ENCODE results near the gene CD37. TPM values are rescaled to one million over a fixed set of nuclear protein-coding genes. Genes with fewer than 3 reads are reported as not detected.
"Not testable (repeated sequence)": the region's sequence is repeated elsewhere in the genome, so short reads cannot be mapped to it uniquely, and the experiment has no call there.

CD37 gene, protein sequence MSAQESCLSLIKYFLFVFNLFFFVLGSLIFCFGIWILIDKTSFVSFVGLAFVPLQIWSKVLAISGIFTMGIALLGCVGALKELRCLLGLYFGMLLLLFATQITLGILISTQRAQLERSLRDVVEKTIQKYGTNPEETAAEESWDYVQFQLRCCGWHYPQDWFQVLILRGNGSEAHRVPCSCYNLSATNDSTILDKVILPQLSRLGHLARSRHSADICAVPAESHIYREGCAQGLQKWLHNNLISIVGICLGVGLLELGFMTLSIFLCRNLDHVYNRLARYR
- not detected in 2 replicates for total RNA-seq
- long read RNA-seq: 0 reads

DNA sequence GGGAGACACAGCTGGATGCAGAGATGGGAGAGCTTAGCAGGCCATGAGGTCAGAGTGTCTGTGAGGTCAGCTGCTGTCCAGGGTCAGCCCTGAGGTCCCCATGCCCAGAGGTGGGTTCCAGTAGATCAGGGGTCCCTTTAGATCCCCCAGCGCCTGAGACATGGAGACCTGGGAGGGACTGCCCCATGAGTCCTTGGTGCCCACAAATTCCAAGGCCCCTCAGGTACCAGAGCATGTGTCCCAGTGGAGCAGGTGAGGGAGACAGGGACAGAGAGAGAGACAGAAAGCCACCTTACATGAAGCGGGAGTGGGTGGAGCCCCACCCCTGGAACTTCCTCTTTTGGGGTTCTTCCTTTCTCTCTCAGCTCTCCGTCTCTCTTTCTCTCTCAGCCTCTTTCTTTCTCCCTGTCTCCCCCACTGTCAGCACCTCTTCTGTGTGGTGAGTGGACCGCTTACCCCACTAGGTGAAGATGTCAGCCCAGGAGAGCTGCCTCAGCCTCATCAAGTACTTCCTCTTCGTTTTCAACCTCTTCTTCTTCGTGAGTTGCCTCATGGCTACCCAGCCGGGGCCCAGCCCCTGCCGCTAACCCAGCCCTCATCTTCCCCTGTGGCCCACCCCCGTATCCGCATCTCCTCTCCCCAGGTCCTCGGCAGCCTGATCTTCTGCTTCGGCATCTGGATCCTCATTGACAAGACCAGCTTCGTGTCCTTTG is at the start of gene CD37:
CD37 (plus strand) TSS at position 336 of the 713 bp plus-strand sequence; CDS start at position 471, 135 bp downstream.
- Mint-ChIP-seq H3K4me3 (ENCODE audit: unreplicated experiment) (no peak within 1 kb of the TSS), H3K9me3 (ENCODE audit: unreplicated experiment) (no peaks in the 10 kb centered on the region), H3K36me3 (ENCODE audit: unreplicated experiment) (peaks cover 14% of the 10 kb centered on the region), H3K27me3 (ENCODE audit: unreplicated experiment) (no peaks in the 10 kb centered on the region), H3K4me1 (ENCODE audit: unreplicated experiment) (peaks cover 5% of the 10 kb centered on the region), H3K27ac (ENCODE audit: unreplicated experiment) (peak within 1 kb of the TSS; percentile 34)
- no peak for DNase-seq (ENCODE audit: extremely low spot score, unreplicated experiment)
- TF ChIP-seq, protein P1, sequence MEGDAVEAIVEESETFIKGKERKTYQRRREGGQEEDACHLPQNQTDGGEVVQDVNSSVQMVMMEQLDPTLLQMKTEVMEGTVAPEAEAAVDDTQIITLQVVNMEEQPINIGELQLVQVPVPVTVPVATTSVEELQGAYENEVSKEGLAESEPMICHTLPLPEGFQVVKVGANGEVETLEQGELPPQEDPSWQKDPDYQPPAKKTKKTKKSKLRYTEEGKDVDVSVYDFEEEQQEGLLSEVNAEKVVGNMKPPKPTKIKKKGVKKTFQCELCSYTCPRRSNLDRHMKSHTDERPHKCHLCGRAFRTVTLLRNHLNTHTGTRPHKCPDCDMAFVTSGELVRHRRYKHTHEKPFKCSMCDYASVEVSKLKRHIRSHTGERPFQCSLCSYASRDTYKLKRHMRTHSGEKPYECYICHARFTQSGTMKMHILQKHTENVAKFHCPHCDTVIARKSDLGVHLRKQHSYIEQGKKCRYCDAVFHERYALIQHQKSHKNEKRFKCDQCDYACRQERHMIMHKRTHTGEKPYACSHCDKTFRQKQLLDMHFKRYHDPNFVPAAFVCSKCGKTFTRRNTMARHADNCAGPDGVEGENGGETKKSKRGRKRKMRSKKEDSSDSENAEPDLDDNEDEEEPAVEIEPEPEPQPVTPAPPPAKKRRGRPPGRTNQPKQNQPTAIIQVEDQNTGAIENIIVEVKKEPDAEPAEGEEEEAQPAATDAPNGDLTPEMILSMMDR (IDR thresholded peaks at IDR 0.05): no peak

DNA sequence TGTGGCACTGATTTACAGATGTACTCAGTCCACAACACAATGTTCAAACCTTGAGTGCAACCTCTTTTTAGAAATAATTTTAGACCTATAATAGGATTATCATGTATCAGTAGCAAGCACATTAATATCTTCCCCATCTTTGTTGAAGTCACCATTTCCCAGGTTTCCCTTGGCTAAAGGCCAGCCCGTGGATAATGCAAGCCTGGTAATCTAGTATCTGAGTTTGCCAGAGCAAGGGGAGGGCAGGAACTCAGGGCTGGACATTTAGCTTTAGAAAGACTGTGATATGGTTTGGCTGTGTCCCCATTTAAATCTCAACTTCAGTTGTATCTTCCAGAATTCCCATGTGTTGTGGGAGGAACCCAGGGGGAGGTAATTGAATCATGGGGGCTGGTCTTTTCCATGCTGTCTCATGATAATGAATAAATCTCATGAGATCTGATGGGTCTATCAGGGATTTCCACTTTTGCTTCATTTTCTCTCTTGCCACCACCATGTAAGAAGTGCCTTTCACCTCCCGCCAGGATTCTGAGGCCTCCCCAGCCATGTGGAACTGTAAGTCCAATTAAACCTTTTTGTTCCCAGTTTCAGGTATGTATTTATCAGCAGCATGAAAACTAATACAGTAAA is 48.0 kb upstream of the CD37 start:
- peaks cover 5% of the 10 kb centered on the region for H3K9me3 Mint-ChIP-seq (ENCODE audit: unreplicated experiment)
- H3K27ac Mint-ChIP-seq (ENCODE audit: unreplicated experiment): no peak overlapping the region
- TF ChIP-seq, protein P1 (IDR thresholded peaks at IDR 0.05): no peak
- peaks cover 2% of the 10 kb centered on the region for H3K27me3 Mint-ChIP-seq (ENCODE audit: unreplicated experiment)
- no peaks in the 10 kb centered on the region for H3K36me3 Mint-ChIP-seq (ENCODE audit: unreplicated experiment)
- no peak for DNase-seq (ENCODE audit: extremely low spot score, unreplicated experiment)
- H3K4me3 Mint-ChIP-seq (ENCODE audit: unreplicated experiment): no peak overlapping the region
- no peaks in the 10 kb centered on the region for H3K4me1 Mint-ChIP-seq (ENCODE audit: unreplicated experiment)

DNA sequence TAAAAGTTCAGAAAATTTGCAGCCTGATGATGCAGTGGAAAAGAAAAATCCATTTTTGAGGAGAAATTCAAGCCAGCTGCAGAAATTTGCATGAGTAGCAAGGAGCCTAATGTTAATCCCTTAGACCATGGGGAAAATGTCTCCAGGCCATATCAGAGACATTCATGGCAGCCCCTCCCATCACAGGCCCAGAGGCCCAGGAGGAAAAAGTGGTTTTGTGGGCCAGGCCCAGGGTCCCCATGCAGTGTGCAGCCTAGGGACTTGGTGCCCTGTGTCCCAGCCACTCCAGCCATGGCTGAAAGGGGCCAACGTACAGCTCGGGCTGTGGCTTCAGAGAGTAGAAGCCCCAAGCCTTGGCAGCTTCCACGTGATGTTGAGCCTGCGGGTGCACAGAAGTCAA is 47.0 kb upstream of the CD37 start:
- not testable (repeated sequence) for H3K4me3 Mint-ChIP-seq (ENCODE audit: unreplicated experiment); H3K27me3 Mint-ChIP-seq (ENCODE audit: unreplicated experiment); H3K4me1 Mint-ChIP-seq (ENCODE audit: unreplicated experiment); H3K9me3 Mint-ChIP-seq (ENCODE audit: unreplicated experiment); H3K27ac Mint-ChIP-seq (ENCODE audit: unreplicated experiment); H3K36me3 Mint-ChIP-seq (ENCODE audit: unreplicated experiment)
- peak; percentile 57 for DNase-seq (ENCODE audit: extremely low spot score, unreplicated experiment)

DNA sequence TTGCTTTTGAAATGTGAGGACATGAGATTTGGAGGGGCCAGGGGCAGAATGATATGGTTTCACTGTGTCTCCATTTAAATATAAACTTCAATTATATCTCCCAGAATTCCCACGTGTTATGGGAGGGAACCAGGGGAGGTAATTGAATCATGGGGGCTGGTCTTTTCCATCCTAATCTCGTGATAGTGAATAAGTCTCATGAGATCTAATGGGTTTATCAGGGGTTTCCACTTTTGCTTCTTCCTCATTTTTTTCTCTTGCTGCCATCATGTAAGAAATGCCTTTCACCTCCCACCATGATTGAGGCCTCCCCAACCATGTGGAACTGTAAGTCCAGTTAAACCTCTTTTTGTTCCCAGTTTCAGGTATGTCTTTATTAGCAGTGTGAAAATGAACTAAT is 45.9 kb upstream of the CD37 start:
- DNase-seq (ENCODE audit: extremely low spot score, unreplicated experiment); H3K36me3 Mint-ChIP-seq (ENCODE audit: unreplicated experiment); H3K27ac Mint-ChIP-seq (ENCODE audit: unreplicated experiment); H3K27me3 Mint-ChIP-seq (ENCODE audit: unreplicated experiment); H3K4me1 Mint-ChIP-seq (ENCODE audit: unreplicated experiment); H3K9me3 Mint-ChIP-seq (ENCODE audit: unreplicated experiment); H3K4me3 Mint-ChIP-seq (ENCODE audit: unreplicated experiment): not testable (repeated sequence)

DNA sequence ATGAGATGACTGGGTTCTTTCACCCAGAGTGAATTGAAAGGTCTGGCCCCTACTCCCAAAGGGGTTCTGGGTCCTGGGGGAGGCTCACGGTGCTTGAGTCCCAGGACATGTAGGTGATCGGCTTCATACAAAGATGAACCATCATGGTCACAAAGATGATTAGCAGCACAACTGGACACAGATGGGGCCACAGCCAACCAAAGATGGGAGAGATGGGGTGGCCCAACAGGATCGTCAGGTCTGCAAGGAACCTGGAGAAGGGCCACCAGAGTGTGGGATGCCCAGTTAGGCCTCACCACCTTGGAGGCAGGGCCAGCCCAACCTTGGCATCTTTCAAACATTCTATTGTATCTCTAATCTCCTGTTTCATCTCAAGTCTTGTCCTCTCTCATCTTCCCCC is 44.7 kb upstream of the CD37 start:
- Mint-ChIP-seq H3K4me1 (ENCODE audit: unreplicated experiment) (no peaks in the 10 kb centered on the region), H3K36me3 (ENCODE audit: unreplicated experiment) (peaks cover 3% of the 10 kb centered on the region), H3K9me3 (ENCODE audit: unreplicated experiment) (peaks cover 5% of the 10 kb centered on the region), H3K27me3 (ENCODE audit: unreplicated experiment) (peaks cover 2% of the 10 kb centered on the region), H3K4me3 (ENCODE audit: unreplicated experiment) (no peak overlapping the region), H3K27ac (ENCODE audit: unreplicated experiment) (no peak overlapping the region)
- TF ChIP-seq, protein P1 (IDR thresholded peaks at IDR 0.05): no peak
- DNase-seq (ENCODE audit: extremely low spot score, unreplicated experiment): peak; percentile 62

DNA sequence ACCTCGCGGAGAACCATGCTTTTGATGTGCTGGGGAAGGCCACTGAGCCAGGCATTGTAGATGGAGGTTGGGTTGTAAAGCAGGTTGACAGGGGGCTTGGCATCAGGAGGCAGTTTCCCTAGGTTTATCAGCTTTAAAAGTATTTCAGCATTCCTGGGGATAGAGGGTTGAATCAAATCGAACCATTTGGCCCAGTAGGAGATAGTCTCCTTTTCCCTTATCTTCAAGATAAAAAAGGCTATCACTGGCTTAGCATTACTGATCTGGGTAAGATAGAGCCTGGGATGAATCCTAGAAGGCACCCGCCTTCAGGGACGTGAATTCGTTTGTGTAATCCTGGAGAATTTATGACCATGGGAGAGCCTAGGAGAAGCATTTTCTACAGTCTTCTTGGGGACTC is 40.8 kb upstream of the CD37 start:
- no peaks in the 10 kb centered on the region for H3K9me3 Mint-ChIP-seq (ENCODE audit: unreplicated experiment)
- peaks cover 3% of the 10 kb centered on the region for H3K36me3 Mint-ChIP-seq (ENCODE audit: unreplicated experiment)
- TF ChIP-seq, protein P1 (IDR thresholded peaks at IDR 0.05): no peak
- no peaks in the 10 kb centered on the region for H3K27me3 Mint-ChIP-seq (ENCODE audit: unreplicated experiment)
- H3K4me3 Mint-ChIP-seq (ENCODE audit: unreplicated experiment): no peak overlapping the region
- H3K4me1 Mint-ChIP-seq (ENCODE audit: unreplicated experiment): peaks cover 8% of the 10 kb centered on the region
- DNase-seq (ENCODE audit: extremely low spot score, unreplicated experiment): peak; percentile 21
- H3K27ac Mint-ChIP-seq (ENCODE audit: unreplicated experiment): no peak overlapping the region

All from osteocyte (in vitro differentiated cells).